HepG2 (cell line): Measurements from ENCODE around the gene TEX261. TPM values are rescaled to one million over a fixed set of nuclear protein-coding genes. Genes with fewer than 3 reads are reported as not detected.

Experiments used
- CTCF ChIP-seq: sonication (generic); formaldehyde crosslinking; IDR thresholded peaks from 2 replicates; pipeline ENCODE4 v1.5.0; 2020; ENCODE audit warnings: mild to moderate bottlenecking, missing genetic modification reagents, moderate library complexity
- ESRRA ChIP-seq: sonication (generic); formaldehyde crosslinking; IDR thresholded peaks from 2 replicates; pipeline ENCODE4 v1.5.1; 2020; ENCODE audit warnings: mild to moderate bottlenecking, low read depth, missing genetic modification reagents
- GPN1 ChIP-seq: sonication (generic); formaldehyde crosslinking; IDR thresholded peaks from 2 replicates; pipeline ENCODE4 v1.5.1; 2020; ENCODE audit warnings: missing genetic modification reagents, borderline replicate concordance
- KDM3A ChIP-seq: IDR thresholded peaks from 2 replicates; pipeline ENCODE4 v1.6.1; 2018; ENCODE audit warnings: low read depth, missing compliant biosample characterization
- KLF12 ChIP-seq: sonication (generic); formaldehyde crosslinking; IDR thresholded peaks from 2 replicates; pipeline ENCODE4 v1.4.0; 2020; ENCODE audit warnings: missing genetic modification reagents, borderline replicate concordance
- MEIS1 ChIP-seq: sonication (generic); formaldehyde crosslinking; IDR thresholded peaks from 2 replicates; pipeline ENCODE4 v1.9.0; 2021; ENCODE audit warnings: mild to moderate bottlenecking, missing genetic modification reagents, moderate library complexity, borderline replicate concordance
- MIER3 ChIP-seq: IDR thresholded peaks from 2 replicates; pipeline ENCODE4 v1.6.1; 2016; ENCODE audit warnings: missing compliant biosample characterization, borderline replicate concordance
- NPAS2 ChIP-seq: sonication (generic); formaldehyde crosslinking; IDR thresholded peaks from 2 replicates; pipeline ENCODE4 v1.8.0; 2022; ENCODE audit warnings: mild to moderate bottlenecking, missing genetic modification reagents, borderline replicate concordance
- NR2F1 ChIP-seq, 2 experiments: fragments of 450-650 bp in 1 of 2; formaldehyde crosslinking in 1 of 2; IDR thresholded peaks; 2 replicates each; pipeline versions ENCODE4 v1.5.0 to v1.6.1; 2016 to 2020; ENCODE audit warnings: mild to moderate bottlenecking in 1 of 2, missing compliant biosample characterization in 1 of 2, missing genetic modification reagents in 1 of 2, moderate library complexity in 1 of 2
- PPARG ChIP-seq: conservative IDR thresholded peaks from 2 replicates; pipeline ENCODE4 v1.6.1; 2016; ENCODE audit warnings: missing biosample characterization, missing genetic modification reagents
- SMAD3 ChIP-seq: sonication (generic); formaldehyde crosslinking; IDR thresholded peaks from 2 replicates; pipeline ENCODE4 v1.4.0; 2020; ENCODE audit warnings: missing genetic modification reagents
- SNAI1 ChIP-seq: sonication (generic); formaldehyde crosslinking; IDR thresholded peaks from 2 replicates; pipeline ENCODE4 v1.5.0; 2020; ENCODE audit warnings: mild to moderate bottlenecking, missing genetic modification reagents, borderline replicate concordance
- SUZ12 ChIP-seq: fragments of 150-350 bp; IDR thresholded peaks from 2 replicates; pipeline ENCODE4 v1.6.1; 2014; ENCODE audit warnings: low read depth, low read length
- U2AF2 ChIP-seq: fragments of 200-400 bp; formaldehyde crosslinking; IDR thresholded peaks from 2 replicates; pipeline ENCODE4 v1.6.1; 2017; ENCODE audit warnings: low read depth, mild to moderate bottlenecking, low read length
- ZNF160 ChIP-seq: sonication (generic); formaldehyde crosslinking; IDR thresholded peaks from 2 replicates; pipeline ENCODE4 v1.8.0; 2022; ENCODE audit warnings: mild to moderate bottlenecking, inconsistent platforms, missing genetic modification reagents
- ZNF335 ChIP-seq: sonication (generic); formaldehyde crosslinking; IDR thresholded peaks from 2 replicates; pipeline ENCODE4 v1.4.0; 2020; ENCODE audit warnings: missing genetic modification reagents
- ZNF543 ChIP-seq: sonication (generic); formaldehyde crosslinking; IDR thresholded peaks from 2 replicates; pipeline ENCODE4 v1.4.0; 2020; ENCODE audit warnings: mild to moderate bottlenecking, missing genetic modification reagents
- ZNF816 ChIP-seq: sonication (generic); formaldehyde crosslinking; IDR thresholded peaks from 2 replicates; pipeline ENCODE4 v1.8.0; 2022; ENCODE audit warnings: missing genetic modification reagents, mild to moderate bottlenecking, borderline replicate concordance
- ZSCAN21 ChIP-seq: sonication (generic); formaldehyde crosslinking; IDR thresholded peaks from 2 replicates; pipeline ENCODE4 v1.8.0; 2022; ENCODE audit warnings: mild to moderate bottlenecking, missing genetic modification reagents, moderate library complexity, borderline replicate concordance
- ZSCAN31 ChIP-seq: sonication (generic); formaldehyde crosslinking; IDR thresholded peaks from 2 replicates; pipeline ENCODE4 v1.5.0; 2020; ENCODE audit warnings: low read depth, mild to moderate bottlenecking, missing genetic modification reagents
- polyA plus RNA-seq, 8 experiments: library from polyadenylated mRNA; depleted of rRNA in 3 of 8; stranded (reverse) in 7 of 8; unstranded in 1 of 8; fragments of >200 nt; fragmentation: Illumina TruSeq in 4 of 8; extraction: Trizol in 4 of 8; gene quantifications; 2 replicates each; pipeline versions ENCODE4 v1.2.1 to v1.2.3, GENCODE V29; 2011 to 2016; ENCODE audit warnings: low read depth in 4 of 8, missing spikeins in 1 of 8, mixed read lengths in 1 of 8; ENCODE audit not compliant: insufficient read depth in 1 of 8
- total RNA-seq, 5 experiments: library from RNA; depleted of rRNA; stranded (reverse); fragments of >200 nt; fragmentation: Illumina TruSeq; extraction: Trizol; gene quantifications; 2 replicates each; pipeline ENCODE4 v1.2.3, GENCODE V29; 2016; ENCODE audit warnings: low read depth in 1 of 5
- TF ChIP-seq, protein P1 (sequence below): sonication (generic); formaldehyde crosslinking; IDR thresholded peaks from 2 replicates; pipeline ENCODE4 v1.8.1; 2022; ENCODE audit warnings: low read depth, mild to moderate bottlenecking, missing genetic modification reagents
- TF ChIP-seq, protein P2 (sequence below): sonication (generic); formaldehyde crosslinking; IDR thresholded peaks from 2 replicates; pipeline ENCODE4 v1.4.0; 2020; ENCODE audit warnings: mild to moderate bottlenecking, missing genetic modification reagents

Gene TEX261
- total and polyA plus RNA-seq, 2 of the 13 experiments (the other 11 are each of a cell fraction or from before 2014, with no cell fraction given): 43.8 to 78.7 TPM

DNA sequence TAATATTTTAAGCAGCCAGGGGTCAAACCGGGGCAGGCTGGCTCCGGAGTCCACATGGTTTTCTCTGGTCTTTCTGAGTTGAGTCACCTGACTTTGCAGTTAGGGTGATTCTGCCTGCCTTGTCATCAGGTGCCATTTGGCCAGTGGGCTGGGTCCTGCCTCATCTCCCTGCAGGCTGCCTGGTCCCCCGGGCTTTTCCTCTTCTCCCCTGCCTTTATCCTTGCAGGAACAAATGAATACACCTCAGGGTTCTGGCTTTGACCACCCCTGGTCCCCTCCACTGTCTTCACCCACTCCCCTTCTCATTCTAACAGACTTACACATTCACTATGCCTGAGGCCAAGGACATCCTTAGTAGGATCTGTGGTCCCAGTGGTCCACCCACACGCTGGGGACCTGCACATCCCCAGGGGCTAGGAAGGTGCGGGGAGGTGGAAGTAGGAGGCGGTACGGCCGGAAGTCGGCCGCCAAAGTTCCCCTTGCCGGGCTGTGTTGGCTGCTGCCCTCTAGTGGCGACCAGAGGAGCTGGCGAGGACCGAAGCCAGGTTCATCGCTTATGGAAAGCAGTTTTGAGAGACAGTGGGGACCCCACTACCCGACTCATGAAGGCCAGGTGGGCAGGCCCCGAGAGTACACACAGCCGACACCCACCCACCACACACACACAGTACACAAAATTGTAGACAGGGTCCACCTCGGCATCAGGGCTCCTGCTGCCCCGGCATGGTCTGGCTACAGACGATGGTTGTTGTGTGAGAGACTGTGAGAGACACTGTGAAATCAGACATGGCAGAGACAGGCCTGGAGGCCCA, 6.3 kb upstream of the TEX261 start (continued):
- TF ChIP-seq CTCF (CRISPR knock-in tag): peak; percentile 99
- peak; percentile 89 for TF ChIP-seq ZSCAN31 (CRISPR knock-in tag)
- 0 out of 2 replicates have a peak, but pooled peaks have one; percentile 82 for TF ChIP-seq NPAS2 (CRISPR knock-in tag)
- TF ChIP-seq ZNF816 (CRISPR knock-in tag): no peak
- TF ChIP-seq MEIS1: 0 out of 2 replicates have a peak, but pooled peaks have one; percentile 36
- peak; percentile 40; the same call in 1 of the 2 replicates for TF ChIP-seq ZNF543 (CRISPR knock-in tag)
- no peak for TF ChIP-seq GPN1 (CRISPR knock-in tag)
- peak; percentile 90 for TF ChIP-seq SMAD3 (CRISPR knock-in tag)
- no peak for TF ChIP-seq SNAI1 (CRISPR knock-in tag)
- TF ChIP-seq NR2F1 (CRISPR knock-in tag; IDR thresholded peaks at IDR 0.05): no peak
- no peak for TF ChIP-seq SUZ12
- TF ChIP-seq ZNF160: 0 out of 2 replicates have a peak, but pooled peaks have one; percentile 27
- TF ChIP-seq U2AF2: no peak
- TF ChIP-seq ESRRA (CRISPR knock-in tag): no peak
- TF ChIP-seq, protein P1, sequence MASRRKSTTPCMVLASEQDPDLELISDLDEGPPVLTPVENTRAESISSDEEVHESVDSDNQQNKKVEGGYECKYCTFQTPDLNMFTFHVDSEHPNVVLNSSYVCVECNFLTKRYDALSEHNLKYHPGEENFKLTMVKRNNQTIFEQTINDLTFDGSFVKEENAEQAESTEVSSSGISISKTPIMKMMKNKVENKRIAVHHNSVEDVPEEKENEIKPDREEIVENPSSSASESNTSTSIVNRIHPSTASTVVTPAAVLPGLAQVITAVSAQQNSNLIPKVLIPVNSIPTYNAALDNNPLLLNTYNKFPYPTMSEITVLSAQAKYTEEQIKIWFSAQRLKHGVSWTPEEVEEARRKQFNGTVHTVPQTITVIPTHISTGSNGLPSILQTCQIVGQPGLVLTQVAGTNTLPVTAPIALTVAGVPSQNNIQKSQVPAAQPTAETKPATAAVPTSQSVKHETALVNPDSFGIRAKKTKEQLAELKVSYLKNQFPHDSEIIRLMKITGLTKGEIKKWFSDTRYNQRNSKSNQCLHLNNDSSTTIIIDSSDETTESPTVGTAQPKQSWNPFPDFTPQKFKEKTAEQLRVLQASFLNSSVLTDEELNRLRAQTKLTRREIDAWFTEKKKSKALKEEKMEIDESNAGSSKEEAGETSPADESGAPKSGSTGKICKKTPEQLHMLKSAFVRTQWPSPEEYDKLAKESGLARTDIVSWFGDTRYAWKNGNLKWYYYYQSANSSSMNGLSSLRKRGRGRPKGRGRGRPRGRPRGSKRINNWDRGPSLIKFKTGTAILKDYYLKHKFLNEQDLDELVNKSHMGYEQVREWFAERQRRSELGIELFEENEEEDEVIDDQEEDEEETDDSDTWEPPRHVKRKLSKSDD (CRISPR knock-in tag): peak; percentile 68; the same call in 1 of the 2 replicates
- TF ChIP-seq, protein P2, sequence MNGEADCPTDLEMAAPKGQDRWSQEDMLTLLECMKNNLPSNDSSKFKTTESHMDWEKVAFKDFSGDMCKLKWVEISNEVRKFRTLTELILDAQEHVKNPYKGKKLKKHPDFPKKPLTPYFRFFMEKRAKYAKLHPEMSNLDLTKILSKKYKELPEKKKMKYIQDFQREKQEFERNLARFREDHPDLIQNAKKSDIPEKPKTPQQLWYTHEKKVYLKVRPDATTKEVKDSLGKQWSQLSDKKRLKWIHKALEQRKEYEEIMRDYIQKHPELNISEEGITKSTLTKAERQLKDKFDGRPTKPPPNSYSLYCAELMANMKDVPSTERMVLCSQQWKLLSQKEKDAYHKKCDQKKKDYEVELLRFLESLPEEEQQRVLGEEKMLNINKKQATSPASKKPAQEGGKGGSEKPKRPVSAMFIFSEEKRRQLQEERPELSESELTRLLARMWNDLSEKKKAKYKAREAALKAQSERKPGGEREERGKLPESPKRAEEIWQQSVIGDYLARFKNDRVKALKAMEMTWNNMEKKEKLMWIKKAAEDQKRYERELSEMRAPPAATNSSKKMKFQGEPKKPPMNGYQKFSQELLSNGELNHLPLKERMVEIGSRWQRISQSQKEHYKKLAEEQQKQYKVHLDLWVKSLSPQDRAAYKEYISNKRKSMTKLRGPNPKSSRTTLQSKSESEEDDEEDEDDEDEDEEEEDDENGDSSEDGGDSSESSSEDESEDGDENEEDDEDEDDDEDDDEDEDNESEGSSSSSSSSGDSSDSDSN (CRISPR knock-in tag): 0 out of 2 replicates have a peak, but pooled peaks have one; percentile 19
- 0 out of 2 replicates have a peak, but pooled peaks have one; percentile 45 for TF ChIP-seq ZSCAN21 (CRISPR knock-in tag)
- peak; percentile 52; the same call in 1 of the 2 replicates for TF ChIP-seq MIER3 (CRISPR knock-in tag)
- peak; percentile 48; the same call in 1 of the 2 replicates for TF ChIP-seq ZNF335 (CRISPR knock-in tag)
- peak; percentile 53; the same call in 1 of the 2 replicates for TF ChIP-seq KDM3A (CRISPR knock-in tag)
- 0 out of 2 replicates have a peak, but pooled peaks have one; percentile 28 for TF ChIP-seq PPARG
- no peak for TF ChIP-seq KLF12
